GM12891 (cell line): ENCODE data around the gene NOX4. TPM values are rescaled to one million over a fixed set of nuclear protein-coding genes. Genes with fewer than 3 reads are reported as not detected.

Experiments
- DNase-seq: peaks from one replicate; pipeline ENCODE4 v3.0.0; 2011; ENCODE audit warnings: low spot score; ENCODE audit not compliant: insufficient read length
- FAIRE-seq: peaks from 2 replicates; lab custom pipeline; 2011; peaks lifted over from hg19 to GRCh38; lab: Jason Lieb, UNC
- PAX5 ChIP-seq: IDR thresholded peaks from 2 replicates; pipeline ENCODE4 v1.6.1; 2011; ENCODE audit warnings: low read length, moderate library complexity, mild to moderate bottlenecking; ENCODE audit not compliant: insufficient read depth, severe bottlenecking
- POLR2A ChIP-seq: IDR thresholded peaks from 2 replicates; pipeline ENCODE4 v1.6.1; 2011; ENCODE audit warnings: low read depth, low read length, control low read depth
- POLR2AphosphoS5 ChIP-seq: IDR thresholded peaks from 2 replicates; pipeline ENCODE4 v1.6.1; 2011; ENCODE audit warnings: low read depth, low read length, control low read depth
- POU2F2 ChIP-seq: IDR thresholded peaks from 2 replicates; pipeline ENCODE4 v1.6.1; 2011; ENCODE audit warnings: low read depth, mild to moderate bottlenecking, control low read depth, low read length, moderate library complexity
- SPI1 ChIP-seq: IDR thresholded peaks from 2 replicates; pipeline ENCODE4 v1.6.1; 2011; ENCODE audit warnings: low read depth, low read length, control low read depth
- TAF1 ChIP-seq: IDR thresholded peaks from 2 replicates; pipeline ENCODE4 v1.6.1; 2011; ENCODE audit warnings: low read depth, low read length, control low read depth
- polyA plus RNA-seq: library from polyadenylated mRNA; unstranded; fragments of >200 nt; gene quantifications from one replicate; pipeline ENCODE4 v1.2.1, GENCODE V29; 2012; ENCODE audit warnings: low read depth, missing spikeins, inconsistent platforms; ENCODE audit not compliant: missing spikeins

NOX4 gene
- not detected for polyA plus RNA-seq

GRCh38 chr11:89490981-89491690 is at the start of gene NOX4:
Gene NOX4, minus strand, starts transcription at chr11:89491375. Its CDS starts 129 bp downstream, at chr11:89491246.
- TF ChIP-seq TAF1 (no peak), POLR2A (no peak), POLR2AphosphoS5 (no peak), SPI1 (no peak), PAX5 (no peak), POU2F2 (no peak)
- DNase-seq (no peak), FAIRE-seq (no peak)

- DNase-seq (no peak), FAIRE-seq (no peak)
- TF ChIP-seq PAX5 (no peak), TAF1 (no peak), POLR2AphosphoS5 (no peak), SPI1 (no peak), POU2F2 (no peak), POLR2A (no peak)
Observed at GRCh38 chr11:89540826-89541225, 49.7 kb upstream of the NOX4 start.

GRCh38 chr11:89537936-89538335 is 46.8 kb upstream of the NOX4 start:
- no peak for FAIRE-seq
- DNase-seq, result no peak
- TF ChIP-seq POU2F2, result no peak
- no peak for TF ChIP-seq POLR2A
- no peak for TF ChIP-seq PAX5
- TF ChIP-seq TAF1, result no peak
- TF ChIP-seq POLR2AphosphoS5, result no peak
- TF ChIP-seq SPI1, result no peak

GRCh38 chr11:89536926-89537325 is 45.8 kb upstream of the NOX4 start:
- DNase-seq (no peak), FAIRE-seq (no peak)
- TF ChIP-seq SPI1 (no peak), POLR2A (no peak), POU2F2 (no peak), PAX5 (no peak), POLR2AphosphoS5 (no peak), TAF1 (no peak)

GRCh38 chr11:89535221-89535620 is 44.0 kb upstream of the NOX4 start:
- FAIRE-seq (no peak), DNase-seq (no peak)
- TF ChIP-seq TAF1, result no peak
- TF ChIP-seq POLR2AphosphoS5, result no peak
- no peak for TF ChIP-seq POU2F2
- no peak for TF ChIP-seq SPI1
- TF ChIP-seq PAX5, result no peak
- no peak for TF ChIP-seq POLR2A

GRCh38 chr11:89529626-89530380 is 38.6 kb upstream of the NOX4 start:
- FAIRE-seq, result no peak
- TF ChIP-seq TAF1 (no peak), PAX5 (no peak), POLR2AphosphoS5 (no peak), POU2F2 (no peak), POLR2A (no peak), SPI1 (no peak)
- no peak for DNase-seq

- TF ChIP-seq TAF1 (no peak), PAX5 (no peak), POU2F2 (no peak), SPI1 (no peak), POLR2A (no peak), POLR2AphosphoS5 (no peak)
- FAIRE-seq, result no peak
- DNase-seq, result no peak
Observed at GRCh38 chr11:89521792-89522191, 30.6 kb upstream of the NOX4 start.

GRCh38 chr11:89521294-89521693 is 30.1 kb upstream of the NOX4 start:
- FAIRE-seq, result no peak
- no peak for TF ChIP-seq POLR2AphosphoS5
- no peak for TF ChIP-seq POLR2A
- no peak for TF ChIP-seq PAX5
- TF ChIP-seq SPI1, result no peak
- no peak for TF ChIP-seq POU2F2
- TF ChIP-seq TAF1, result no peak
- no peak for DNase-seq

- FAIRE-seq (no peak), DNase-seq (no peak)
- TF ChIP-seq SPI1 (no peak), PAX5 (no peak), POU2F2 (no peak), TAF1 (no peak), POLR2AphosphoS5 (no peak), POLR2A (no peak)
Observed at GRCh38 chr11:89516496-89516895, 25.3 kb upstream of the NOX4 start.
